C1 segment of cervical spinal cord (tissue), 14 donors: ENCODE results near the gene TNS1.
A peak's percentile ranks its signal among the peaks of the same experiment; 100 is the strongest.

Source experiments
- DNase-seq, 14 donors: peaks; one replicate each; lab custom pipeline; 2025; lab: John Stamatoyannopoulos, UW

Gene TNS1

DNA sequence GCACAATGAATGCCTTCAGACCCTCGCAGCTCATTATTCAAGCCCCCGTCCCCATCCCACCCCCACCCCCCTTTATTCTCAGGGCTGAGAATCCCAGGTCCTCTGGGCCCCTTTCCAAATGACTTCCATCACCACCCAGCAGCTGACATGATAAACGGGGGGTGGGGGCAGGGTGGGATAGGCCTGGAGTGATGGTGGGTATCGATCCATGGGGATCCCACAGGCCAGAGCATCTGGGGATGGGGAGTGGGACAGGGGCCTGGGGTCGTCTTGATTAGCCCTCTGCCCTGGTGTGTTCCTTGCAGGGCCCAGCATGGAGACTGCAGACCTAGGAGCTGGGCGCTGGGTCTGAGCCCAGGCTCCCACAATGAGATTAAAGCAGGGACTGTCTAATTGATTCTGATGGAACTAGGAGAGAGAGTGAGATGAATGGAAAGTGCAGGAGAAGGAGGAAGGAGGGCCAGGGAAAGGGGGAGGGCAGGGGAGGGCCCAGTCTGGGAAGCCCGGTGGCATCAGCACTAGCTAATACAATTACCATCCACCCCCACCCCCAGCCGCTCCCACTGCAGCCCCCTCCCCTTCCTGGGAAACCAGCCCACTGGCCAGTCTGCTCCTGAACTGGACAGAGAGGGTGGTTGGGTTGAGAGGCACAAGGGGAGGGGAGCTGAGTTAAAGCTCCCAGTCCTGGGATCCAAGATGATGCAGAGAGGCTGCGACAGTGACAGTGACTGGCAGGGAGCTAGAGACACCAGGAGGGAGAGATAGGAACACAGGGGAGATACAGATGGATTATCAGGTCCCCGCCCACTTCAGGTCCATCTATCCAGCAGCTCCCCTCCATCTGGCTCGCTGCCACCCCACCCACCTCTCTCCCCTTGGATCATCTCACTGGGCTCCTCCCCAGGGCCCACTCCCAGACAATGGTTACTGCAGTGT lies 13.1 kb upstream of the TNS1 start:
- peak in 5 of 14 donors; percentile 23 to 73 (median 42) for DNase-seq

DNA sequence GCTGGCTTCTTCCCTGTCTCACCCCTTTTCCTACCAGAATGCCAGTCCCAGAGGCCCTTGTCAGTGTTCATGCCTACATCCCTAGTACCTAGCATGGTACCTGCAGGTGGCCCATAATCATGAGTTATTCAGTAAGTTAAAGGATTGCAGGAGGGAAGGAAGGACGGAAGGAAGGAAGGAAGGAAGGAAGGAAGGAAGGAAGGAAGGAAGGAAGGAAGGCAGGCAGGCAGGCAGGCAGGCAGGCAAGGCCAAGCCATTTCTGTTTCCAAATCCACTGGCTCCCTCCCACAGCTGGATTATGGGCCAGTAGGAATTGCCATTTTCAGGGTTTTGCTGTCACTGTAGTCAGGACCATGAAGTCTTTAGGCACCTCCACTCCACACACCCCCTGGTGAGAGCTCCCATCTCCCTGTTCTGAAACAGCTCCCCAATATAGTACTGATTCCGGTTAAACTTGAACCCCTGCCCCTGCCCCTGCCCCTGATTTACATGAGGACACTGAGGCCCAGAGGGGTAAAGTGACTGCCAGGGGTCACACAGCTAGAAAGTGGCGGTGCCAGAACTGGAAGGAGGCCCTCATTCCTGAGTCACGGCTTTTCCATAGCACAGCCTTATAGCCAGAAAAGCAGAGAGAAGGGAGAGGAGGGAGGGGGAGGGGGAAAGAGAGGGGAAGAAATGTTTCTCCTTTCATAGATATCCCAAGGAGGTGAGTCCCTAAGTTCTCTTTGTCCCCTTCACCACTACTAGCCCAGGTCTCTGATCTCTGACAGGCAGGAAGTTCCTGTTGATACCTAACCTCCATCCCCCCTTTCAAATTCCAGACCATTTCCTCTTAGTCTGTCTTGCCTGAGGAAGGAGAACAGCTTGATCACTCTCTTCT lies 12.2 kb upstream of the TNS1 start:
- DNase-seq = no peak

DNA sequence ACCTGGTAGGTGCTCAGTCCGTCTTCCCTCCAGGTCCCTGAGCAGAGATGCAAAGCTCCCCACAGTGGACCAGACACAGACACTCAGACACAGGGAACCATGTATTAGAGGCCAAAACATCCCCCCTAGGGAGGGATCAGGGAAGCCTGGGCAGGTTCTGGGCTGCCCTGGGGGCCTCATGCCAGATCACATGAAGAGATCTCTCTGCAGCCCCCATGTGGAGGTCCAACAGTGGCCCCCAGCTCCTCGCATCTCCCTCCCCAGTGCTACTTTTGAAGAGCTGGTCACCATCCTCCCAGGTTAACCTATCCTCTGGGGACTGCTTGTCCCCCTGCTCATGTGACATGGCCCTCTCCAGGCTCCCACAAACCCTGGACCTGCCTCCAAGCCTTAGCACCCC lies 10.5 kb upstream of the TNS1 start:
- no peak for DNase-seq

DNA sequence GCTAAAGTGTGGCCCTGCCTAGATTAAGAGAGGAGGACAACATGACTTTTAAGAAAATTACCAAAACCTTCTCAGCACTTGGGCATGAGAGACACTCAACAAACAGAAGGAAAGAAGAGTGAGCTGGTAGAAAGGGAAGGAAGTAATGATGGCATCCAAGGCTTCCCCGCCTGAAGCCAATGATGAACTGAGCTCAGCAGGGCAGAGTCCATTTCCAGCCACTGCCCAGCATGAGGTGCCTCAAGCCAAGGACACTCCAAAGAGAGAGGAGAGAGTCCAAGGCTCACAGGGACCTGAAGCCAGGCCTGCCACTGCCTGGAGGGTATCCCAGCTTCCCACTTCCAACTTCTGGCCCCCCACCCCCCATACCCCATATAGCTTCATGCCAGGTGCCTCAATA lies 9.5 kb upstream of the TNS1 start:
- DNase-seq = no peak

DNA sequence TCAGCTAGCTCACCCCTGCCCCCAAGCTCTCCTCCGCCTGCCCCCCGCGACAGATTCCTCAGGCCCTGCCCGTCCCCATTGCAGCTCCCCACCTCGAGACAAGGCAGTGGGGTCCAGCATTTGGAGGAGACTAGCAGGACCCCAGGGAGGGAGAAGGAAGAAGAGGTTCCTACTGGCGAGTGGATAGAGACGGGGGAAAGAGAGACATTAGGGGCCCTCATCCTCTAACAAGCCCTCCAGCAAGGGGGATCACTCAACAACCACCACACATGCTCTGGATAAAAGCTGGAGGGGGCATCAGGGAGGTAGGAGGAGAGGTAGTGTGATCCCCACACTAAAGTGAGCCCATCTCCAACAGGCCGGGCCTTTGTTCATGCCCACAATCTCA lies 8.9 kb upstream of the TNS1 start:
- DNase-seq = no peak

DNA sequence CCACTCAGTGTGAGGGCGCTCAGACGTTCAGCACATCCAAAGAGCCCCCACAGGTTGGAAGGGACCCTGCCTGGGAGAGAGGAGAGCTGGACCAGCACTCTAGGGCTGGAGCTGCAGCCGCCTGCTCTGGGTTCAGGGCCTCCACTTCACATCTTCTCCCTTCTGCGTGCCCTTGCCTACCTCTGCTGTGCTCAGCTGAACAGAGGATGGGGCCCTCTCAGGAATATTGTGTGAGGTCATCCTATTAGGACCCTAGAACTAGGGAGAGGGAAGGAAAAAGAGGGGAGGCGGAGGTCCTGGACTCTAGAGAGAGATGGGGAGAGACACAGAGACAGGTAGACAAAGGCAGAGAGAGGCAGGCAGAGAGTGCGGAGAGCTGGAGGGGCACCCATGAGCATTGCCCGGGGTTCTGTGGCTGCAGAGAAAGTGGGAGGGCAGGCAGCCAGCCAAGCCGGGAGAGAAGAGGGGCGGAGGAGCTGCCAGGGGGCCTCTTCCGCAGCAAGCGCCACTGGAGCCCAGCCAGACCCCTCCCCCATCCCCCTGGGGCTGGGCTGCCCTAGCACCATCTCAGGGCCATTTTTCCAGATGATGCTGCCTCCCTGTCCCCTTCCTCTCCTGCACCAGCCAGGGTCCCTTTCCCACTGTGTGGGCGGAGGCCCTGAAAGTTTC lies 8.3 kb upstream of the TNS1 start:
- DNase-seq = no peak

DNA sequence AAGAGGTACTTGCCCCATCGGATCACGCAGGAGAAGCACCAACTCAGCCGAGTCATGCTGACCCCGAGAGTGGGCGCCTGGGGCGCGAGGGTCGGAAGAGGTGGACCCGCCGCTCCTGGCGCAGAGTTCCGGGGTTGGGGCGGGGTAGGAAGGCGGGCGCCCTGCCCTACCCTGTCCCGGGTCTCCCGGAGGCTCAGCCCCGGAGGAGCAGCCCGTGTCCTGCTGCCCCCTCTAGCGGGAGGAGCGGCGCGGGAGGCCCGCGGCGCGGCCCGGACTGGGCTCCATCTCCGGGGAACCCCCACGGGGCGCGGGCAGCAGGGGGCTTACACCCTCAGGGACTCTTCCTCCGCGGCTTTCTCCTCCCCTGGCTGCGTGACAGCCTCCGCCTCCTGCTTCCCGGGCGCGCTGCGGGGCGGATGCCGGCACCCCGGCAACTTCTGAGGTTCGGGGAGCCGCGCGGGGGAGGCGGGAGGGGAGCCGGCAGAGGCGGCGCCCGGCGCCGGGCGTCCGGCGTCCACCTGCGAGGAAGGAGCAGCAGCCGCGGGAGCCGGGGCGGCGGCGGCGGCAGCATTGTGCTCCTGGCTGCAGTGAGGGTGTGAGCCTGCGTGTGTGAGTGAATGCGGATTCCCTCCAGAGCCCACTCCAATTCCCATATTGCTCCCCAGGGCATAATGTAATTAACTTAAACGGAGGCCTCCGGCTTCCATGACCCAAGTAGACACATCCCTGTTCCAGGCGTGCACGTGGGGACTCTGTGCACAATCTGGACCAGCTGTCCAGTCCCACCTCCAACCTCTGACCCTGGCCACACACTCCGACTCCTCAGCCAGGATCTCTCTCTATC lies 7.6 kb upstream of the TNS1 start:
- DNase-seq = peak in 4 of 14 donors; percentile 12 to 40 (median 18)

DNA sequence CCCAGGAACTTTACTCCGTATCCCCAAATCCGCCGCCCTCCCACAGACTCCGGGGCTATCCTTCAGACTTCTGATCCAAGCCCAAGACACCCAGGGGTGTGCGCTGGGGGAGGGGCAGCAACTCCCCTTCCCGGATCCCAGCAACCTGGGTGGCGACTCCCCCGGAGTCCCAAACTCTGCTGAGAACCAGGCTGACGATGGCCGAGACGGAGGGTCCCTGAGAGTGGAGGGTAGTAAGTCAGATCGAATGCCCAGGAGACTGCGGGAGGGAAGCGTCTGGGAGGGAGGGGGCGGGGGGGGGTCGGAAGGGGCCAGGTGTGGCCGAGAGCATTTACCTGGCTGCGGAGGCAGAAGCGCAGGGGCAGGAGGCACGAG lies 7.0 kb upstream of the TNS1 start:
- no peak for DNase-seq

DNA sequence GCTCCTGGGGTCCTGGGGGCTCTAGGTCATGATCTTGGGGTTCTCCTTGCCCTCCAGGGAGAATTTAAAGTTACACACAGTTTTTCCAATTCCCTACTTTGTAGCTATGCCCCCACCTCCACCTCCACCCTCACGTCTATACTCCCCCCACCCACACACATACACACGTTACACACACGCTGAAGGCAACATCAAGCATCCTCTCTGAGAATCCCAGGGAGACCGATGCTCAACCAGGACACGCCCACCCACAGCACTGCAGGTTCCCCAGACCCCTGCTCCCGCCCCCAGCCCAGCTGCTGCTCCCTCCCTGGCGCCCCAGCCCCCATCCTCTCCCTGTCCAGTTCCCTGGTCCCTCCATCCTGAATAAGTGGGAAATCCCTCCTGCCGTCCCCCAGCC lies 6.4 kb upstream of the TNS1 start:
- no peak for DNase-seq

DNA sequence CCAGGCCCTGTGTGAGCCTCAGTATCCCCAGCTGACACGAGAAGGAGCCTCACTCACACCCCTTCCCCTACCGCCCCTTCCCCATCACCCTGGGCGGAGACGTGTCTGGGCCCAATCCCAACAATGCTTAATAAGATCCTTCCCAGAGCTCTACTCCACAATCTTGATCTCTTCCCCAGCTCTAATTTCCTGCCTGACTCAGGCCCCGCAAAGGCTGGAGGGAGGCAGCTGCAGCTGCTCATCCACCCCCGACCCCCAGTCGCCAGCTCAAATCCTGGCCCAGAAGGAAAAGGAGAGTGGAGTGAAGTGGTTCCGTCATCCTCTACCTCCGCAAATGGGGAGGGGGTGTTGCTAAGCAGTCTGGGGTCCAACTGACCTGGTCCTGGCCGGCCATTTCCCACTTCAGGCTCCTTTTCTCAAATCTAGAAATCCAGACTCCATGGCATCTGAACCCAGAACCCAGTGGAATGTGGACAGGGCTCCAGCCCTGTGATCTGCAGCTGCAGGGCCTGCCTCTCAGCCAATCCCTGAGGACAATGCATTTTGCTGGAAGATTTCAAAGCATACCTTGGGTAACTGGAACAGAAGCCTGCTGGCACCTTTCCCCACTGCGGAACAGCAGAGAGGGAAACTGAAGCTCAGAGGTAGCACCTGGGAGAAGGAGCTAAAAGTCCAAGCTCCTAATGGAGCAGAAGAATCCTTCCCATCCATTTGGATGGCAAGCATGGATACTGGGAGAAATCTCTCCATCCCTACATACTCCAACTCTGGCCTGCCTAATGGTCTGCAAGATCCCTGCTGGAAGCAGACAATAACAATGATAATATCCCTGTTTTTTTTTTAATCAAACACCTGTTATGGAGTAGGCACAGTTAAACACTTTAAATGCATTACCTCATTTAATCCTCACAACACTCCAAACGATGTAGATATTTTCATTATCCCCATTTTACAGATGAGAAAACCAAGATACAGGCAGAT lies 5.6 kb upstream of the TNS1 start:
- no peak for DNase-seq

DNA sequence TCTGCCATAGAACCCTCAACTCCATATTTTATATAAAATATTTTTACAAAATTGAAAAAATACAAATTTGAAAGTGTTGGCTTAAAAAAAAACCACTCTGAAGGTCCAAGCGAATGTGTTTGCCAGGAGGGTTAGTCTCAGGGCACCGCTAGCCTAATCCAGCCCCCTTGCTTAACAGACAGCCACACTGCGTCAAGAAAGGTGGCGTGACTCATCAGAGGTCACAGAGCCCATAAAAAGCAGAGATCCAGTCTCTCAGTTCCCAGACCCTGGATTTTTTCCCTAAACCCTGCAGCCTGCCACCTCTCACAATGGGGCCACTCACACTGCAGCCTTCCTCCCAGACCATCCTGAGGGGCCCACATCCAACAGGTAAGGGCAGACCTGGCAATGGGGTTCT lies 3.9 kb upstream of the TNS1 start:
- no peak for DNase-seq

DNA sequence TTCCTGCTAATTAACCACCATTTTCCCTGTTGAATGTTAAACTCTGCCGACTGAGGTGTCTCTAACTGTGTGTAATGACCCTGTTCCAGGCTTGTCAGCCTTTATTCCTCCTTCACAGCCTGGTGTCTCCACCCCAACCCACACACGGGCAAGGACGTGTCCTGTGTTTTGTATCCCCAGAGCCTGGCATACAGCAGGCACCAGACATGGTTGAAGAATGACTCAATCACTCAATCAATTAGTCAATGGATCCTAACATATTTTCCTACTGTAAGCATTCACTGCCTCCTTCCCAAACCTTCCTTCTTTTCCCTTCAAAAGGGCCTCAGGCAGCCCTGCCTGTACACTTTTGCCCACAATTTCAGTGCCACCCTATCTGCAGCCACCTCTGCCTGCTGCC lies 2.7 kb upstream of the TNS1 start:
- no peak for DNase-seq

DNA sequence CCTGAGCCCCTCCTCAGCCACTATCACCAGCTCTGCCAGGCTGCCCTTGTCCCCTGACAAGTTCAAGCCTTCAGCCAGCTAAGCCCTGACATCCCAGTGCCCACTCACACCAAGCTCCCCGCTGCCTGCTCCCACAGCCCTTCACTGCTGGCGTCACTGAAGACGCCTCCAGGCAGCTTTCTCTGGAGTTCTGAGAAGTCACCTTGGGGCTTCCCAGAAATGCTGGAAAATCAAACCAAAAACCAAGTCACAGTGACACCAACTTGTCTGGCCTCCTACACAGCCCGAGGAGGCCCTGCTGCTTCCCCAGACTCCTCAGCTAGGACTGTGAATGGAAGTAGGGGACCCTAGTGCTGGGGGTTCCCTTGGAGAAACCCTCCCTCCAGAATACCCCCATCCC lies 2.2 kb upstream of the TNS1 start:
- DNase-seq = no peak

DNA sequence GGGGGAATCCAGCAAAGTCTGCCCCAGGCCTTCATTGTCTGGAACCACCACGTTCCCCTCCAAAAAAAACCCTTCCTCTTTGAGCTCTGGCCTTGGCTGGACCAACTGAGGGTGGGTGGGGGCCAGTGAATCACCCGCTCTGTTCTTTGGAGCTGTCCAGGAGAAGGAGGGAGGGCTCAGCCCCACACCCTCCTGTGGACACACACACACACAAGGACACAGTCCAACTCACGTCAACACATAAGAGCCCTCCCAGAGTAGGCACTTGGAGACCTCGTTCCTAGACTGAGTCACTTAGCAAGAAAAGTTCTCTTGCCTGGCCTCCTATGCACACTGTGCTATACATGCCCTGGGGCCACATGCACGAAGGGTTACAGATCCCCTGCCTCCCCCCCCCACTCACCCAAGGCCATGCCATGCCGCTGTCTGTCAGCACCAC lies 1.2 kb upstream of the TNS1 start:
- DNase-seq = peak in 6 of 14 donors; percentile 17 to 79 (median 34)

DNA sequence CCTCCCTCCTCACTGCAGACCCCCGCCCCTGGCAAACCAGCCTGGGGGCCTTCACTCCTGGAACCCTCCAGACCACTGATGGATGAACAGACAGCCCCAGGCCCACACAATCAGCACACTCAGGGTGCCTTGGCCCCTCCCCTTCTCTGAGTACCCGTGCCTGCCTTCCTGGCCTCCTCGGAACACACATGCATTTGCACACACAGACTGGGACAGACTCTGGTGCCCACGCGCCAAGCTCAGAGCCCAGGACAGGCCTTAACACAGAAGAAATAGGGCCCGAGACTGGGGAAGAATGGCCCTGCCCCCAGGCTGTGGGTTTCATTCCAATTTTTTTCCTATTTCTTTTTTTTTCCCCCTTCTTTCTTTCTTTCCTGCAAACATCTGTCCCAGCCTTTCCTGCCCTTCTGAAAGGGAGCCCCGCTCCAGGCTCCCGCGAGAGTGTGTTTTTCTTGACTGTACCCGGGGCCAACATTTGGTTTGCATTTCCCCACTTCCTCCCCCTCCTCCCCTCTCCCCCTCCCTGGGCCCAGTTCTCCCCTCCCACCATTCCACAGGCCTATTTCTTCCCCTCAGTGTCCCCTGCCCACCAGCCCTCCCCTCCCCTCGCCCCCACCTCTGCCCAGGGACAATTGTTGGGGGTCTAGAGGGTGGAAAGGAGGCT lies 618 bp upstream of the TNS1 start:
- DNase-seq = peak in 1 of 14 donors; percentile 45

DNA sequence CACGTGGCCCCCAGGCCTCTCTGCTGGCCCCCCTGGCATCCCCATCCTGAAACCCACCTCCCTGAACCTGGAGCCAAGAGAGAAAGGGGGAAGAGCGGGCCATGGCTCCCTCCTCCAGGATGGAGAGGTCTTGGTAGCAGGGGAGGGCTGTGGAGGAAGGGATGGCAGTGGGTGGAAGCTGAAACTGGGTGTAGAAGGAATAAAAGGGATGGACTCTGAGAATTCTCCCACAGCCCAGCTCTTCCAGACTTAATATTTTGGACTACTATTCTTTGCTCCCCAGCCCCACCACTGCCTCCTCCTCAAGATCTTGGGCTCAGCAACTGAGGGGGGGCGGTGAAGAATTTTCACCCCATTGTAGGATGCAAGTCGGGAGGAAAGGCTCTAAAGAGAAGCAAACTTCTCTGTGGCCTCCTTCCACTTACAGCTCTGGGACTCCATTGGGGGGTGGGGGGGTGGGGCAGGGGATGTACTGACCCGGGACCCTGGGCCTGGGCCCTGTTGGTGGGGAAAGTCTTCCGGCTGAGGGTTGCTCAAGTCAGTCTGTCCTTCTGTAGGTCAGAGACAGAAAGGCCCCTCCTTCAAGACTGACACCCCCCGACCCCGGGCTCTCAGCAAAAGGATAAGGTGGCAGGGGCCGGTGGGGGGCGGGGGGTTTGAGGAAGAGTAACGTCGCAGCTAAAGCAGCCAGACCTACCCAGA lies 501 bp downstream of the TNS1 start:
- DNase-seq = no peak

DNA sequence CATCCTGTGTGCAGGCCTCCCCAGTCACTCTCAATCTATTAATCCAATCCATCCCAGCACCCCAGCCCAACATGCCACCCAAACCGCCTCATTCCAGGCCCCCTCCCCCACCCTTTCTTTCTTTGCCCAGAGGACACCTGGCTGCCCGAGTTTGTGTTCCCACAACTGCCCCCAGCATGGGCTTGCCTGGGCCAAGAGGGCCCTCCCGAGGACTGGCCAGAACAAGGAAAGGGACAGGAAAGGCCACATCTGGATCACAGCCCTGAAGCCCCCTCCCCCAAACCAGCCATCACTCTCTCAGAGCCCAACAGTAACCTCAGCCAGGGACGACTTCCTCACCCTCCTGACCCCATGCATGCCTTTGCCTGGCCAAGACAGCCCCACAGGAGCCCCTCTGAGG lies 1.2 kb downstream of the TNS1 start:
- no peak for DNase-seq

DNA sequence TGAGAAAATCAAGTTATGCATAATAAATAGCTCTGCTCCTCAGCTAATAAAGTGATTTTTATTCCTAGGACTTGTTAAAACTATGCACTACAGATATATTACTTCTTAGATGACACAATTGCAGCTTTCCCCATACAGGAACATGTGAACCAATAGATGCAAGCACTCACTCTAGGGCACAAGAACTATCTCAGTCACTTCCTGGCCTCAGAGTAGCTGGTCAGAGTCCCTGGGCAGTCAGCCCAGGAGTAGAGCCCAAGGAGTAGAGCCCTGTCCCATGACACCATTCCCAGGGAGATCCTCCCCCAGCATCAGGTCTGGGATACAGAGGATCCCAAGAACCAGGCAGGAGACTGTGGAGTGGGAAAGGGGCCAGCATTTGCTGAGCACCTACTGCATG lies 2.7 kb downstream of the TNS1 start:
- DNase-seq = peak in 1 of 14 donors; percentile 22

DNA sequence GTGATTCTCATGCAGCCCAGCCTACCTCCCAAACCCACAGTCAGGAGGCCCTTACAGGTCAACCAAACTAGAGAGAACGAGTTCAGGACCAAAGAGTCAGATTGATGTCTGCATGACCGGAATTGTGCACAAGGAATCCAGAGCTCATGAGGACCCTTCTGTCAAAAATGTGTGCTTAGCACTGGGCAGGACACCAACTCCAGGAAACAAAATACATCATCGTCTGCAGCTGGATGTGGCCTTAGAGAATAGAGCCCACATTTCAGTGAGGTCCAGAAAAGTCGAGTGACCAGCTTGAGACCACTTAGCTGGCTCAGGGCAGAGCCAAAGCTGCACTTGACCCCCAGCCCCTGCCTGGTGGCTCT lies 3.2 kb downstream of the TNS1 start:
- DNase-seq = no peak
